ENCODE measurements around the gene PMFBP1. TPM values are rescaled to one million over a fixed set of nuclear protein-coding genes. Genes with fewer than 3 reads are reported as not detected.

Gene PMFBP1
- polyA plus RNA-seq, 1 of the 3 experiments (the other 2 are of a cell fraction): 0.16 TPM

DNA sequence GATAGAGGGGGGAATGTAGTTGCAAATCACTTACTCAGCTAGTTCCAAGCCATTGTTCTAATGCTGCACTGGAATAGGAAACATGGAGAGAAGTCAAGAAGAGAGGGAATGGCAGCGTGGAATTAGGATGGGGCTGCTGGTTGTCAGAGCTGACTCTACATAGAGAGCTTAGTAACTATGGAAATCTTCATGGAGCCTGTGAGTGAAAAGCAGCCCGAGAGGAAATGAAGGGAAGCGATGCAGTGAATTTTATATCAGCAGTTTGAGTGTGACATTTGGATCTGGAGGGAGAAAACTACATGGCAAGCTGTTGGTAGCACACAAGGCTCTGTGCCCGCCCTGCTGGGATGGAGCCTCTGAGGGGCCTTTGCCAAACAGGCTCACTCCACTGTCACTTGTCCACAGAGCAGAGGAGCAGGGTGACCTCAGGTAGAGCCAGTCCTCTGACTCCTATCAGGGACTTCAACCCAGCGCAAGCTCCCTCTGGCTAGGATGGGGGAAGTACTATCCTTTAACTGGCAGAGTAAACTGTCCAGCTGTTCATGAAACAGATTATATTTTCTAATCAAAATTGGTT lies 27.9 kb upstream of the PMFBP1 start:
- no peaks in the 10 kb centered on the region for H3K79me2 ChIP-seq (ENCODE audit: insufficient read depth)
- peaks cover 4 to 50% of the 10 kb centered on the region in 2 experiments; a peak in 3 of 4 replicates for H3K4me1 ChIP-seq (ENCODE audit: control insufficient read depth in 1 of 2, insufficient read depth in 2 of 2, low read depth in 1 of 2, low read length in 1 of 2)
- TF ChIP-seq RAD21 (IDR thresholded peaks at IDR 0.05; ENCODE audit: low read length) (no peak), RCOR1 (IDR thresholded peaks at IDR 0.05; ENCODE audit: low read length) (no peak), FOXJ3 (CRISPR knock-in tag; IDR thresholded peaks at IDR 0.05) (no peak), TCF12 (IDR thresholded peaks at IDR 0.05) (no peak), RXRA (IDR thresholded peaks at IDR 0.05; ENCODE audit: borderline replicate concordance, low read depth) (no peak), ELF1 (IDR thresholded peaks at IDR 0.05) (no peak), TAF1 (IDR thresholded peaks at IDR 0.05; ENCODE audit: borderline replicate concordance, low read depth, low read length) (no peak), CHD2 (IDR thresholded peaks at IDR 0.05; ENCODE audit: low read length, partially characterized antibody) (no peak), ZBTB33 (IDR thresholded peaks at IDR 0.05; ENCODE audit: borderline replicate concordance, low read depth) (no peak), SMC3 (IDR thresholded peaks at IDR 0.05; ENCODE audit: low read depth, low read length) (no peak), MEF2A (IDR thresholded peaks at IDR 0.05; ENCODE audit: borderline replicate concordance, low read depth) (no peak)
- no peaks in the 10 kb centered on the region for H3K36me3 ChIP-seq (replicated peaks in 1 of 2; ENCODE audit: control insufficient read depth in 1 of 2, insufficient read depth in 2 of 2, low read length in 1 of 2)
- no peaks in the 10 kb centered on the region for H3K9me3 ChIP-seq
- H3F3A ChIP-seq (replicated peaks; ENCODE audit: insufficient read depth): no peaks in the 10 kb centered on the region
- no peak overlapping the region for H2AFZ ChIP-seq (ENCODE audit: low read depth)
- H3K9ac ChIP-seq: no peak overlapping the region
- H3K27ac ChIP-seq (ENCODE audit: low read depth in 2 of 2, low read length in 1 of 2): peak overlapping the region in 1 of 2 experiments; percentile 100; a peak in 2 of 4 replicates
- CTCF ChIA-PET: interaction anchor here (0.8 to 5.0 kb wide), 11 partner anchors 8 to 1755 kb away, joined by 3 to 32 read pairs (median 3); no protein-coding TSS in a partner anchor
- 88% methylated on average over 4 of the region's 5 CpGs for WGBS (ENCODE audit: low lambda C conversion rate)
- POLR2A ChIA-PET: interaction anchor here (0.7 to 3.6 kb wide), 3 partner anchors 11 to 63 kb away, joined by 3 to 26 read pairs (median 4); no protein-coding TSS in a partner anchor
- no peaks in the 10 kb centered on the region for H3K9me2 ChIP-seq
- DNase-seq: peak; percentile 22
- H3K4me2 ChIP-seq: no peak overlapping the region
- no peaks in the 10 kb centered on the region for H3K27me3 ChIP-seq (ENCODE audit: insufficient read depth)
- no peak overlapping the region for H3K4me3 ChIP-seq (ENCODE audit: low read depth in 2 of 2, low read length in 1 of 2)
- H4K20me1 ChIP-seq (ENCODE audit: insufficient read depth): no peaks in the 10 kb centered on the region

DNA sequence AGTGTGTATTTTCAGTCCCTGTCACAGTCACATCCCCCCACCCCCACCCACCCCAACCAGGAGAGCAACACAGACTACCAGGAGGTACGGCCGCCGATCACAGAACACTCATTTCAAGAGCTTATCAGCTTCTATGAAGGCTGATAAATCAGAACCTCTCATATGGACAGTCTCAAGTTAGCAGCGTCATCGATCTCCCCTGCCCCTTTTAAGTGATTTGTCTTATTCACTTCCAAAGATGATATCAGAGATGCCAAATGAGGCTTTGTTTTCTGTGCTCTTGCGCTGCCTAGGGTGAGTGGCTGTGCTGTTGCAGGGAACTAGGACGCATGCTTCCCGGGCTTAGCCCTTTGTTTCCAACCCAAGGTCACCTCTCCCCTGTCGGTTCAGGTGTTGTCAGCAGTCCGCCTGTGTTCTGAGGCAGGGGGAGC lies 26.8 kb upstream of the PMFBP1 start:
- POLR2A ChIA-PET: interaction anchor here (0.7 to 3.6 kb wide), 12 partner anchors 10 to 974 kb away, joined by 3 to 26 read pairs (median 4); partner anchors contain the start of genes DHX38 and TXNL4B
- no peaks in the 10 kb centered on the region for H3K27me3 ChIP-seq (ENCODE audit: insufficient read depth)
- no peaks in the 10 kb centered on the region for H4K20me1 ChIP-seq (ENCODE audit: insufficient read depth)
- H3K36me3 ChIP-seq (replicated peaks in 1 of 2; ENCODE audit: control insufficient read depth in 1 of 2, insufficient read depth in 2 of 2, low read length in 1 of 2): no peaks in the 10 kb centered on the region
- peak overlapping the region; percentile 49; the same call in 1 of the 2 replicates for H3K4me2 ChIP-seq
- CTCF ChIA-PET: interaction anchor here (0.7 to 5.0 kb wide), 13 partner anchors 9 to 1758 kb away, joined by 3 to 32 read pairs (median 4); no protein-coding TSS in a partner anchor
- H3K9me2 ChIP-seq: no peaks in the 10 kb centered on the region
- H3K4me1 ChIP-seq (ENCODE audit: control insufficient read depth in 1 of 2, insufficient read depth in 2 of 2, low read depth in 1 of 2, low read length in 1 of 2): peaks cover 4 to 49% of the 10 kb centered on the region in 2 experiments; a peak in 3 of 4 replicates
- DNase-seq: peak; percentile 69
- H3K27ac ChIP-seq (ENCODE audit: low read depth in 2 of 2, low read length in 1 of 2): peak overlapping the region; percentile 41 to 100; a peak in 3 of 4 replicates
- no peaks in the 10 kb centered on the region for H3F3A ChIP-seq (replicated peaks; ENCODE audit: insufficient read depth)
- no peaks in the 10 kb centered on the region for H3K9me3 ChIP-seq
- H3K4me3 ChIP-seq (ENCODE audit: low read depth in 2 of 2, low read length in 1 of 2): peak overlapping the region in 1 of 2 experiments; percentile 25; a peak in 1 of 4 replicates
- H3K9ac ChIP-seq: no peak overlapping the region
- no peaks in the 10 kb centered on the region for H3K79me2 ChIP-seq (ENCODE audit: insufficient read depth)
- WGBS (ENCODE audit: low lambda C conversion rate): 34% methylated on average over 10 of the region's 10 CpGs
- TF ChIP-seq NRF1 (IDR thresholded peaks at IDR 0.05; ENCODE audit: low read depth, low read length) (peak; percentile 16; the same call in 1 of the 2 replicates), PBX3 (IDR thresholded peaks at IDR 0.05) (peak; percentile 51), MXI1 (IDR thresholded peaks at IDR 0.05; ENCODE audit: low read depth, low read length) (peak; percentile 82; the same call in 1 of the 2 replicates), REST (IDR thresholded peaks at IDR 0.05; ENCODE audit: low read depth, low read length) (no peak), RCOR1 (IDR thresholded peaks at IDR 0.05; ENCODE audit: low read length) (peak; percentile 85), GATA2 (CRISPR knock-in tag; IDR thresholded peaks at IDR 0.05) (peak; percentile 99), RAD21 (IDR thresholded peaks at IDR 0.05; ENCODE audit: low read length) (peak; percentile 51), NFIC (IDR thresholded peaks at IDR 0.05; ENCODE audit: borderline replicate concordance) (no peak), EP300 (IDR thresholded peaks at IDR 0.05; ENCODE audit: borderline replicate concordance in 1 of 2, low read depth in 1 of 2, low read length in 1 of 2) (peak in 1 of 2 experiments; percentile 97; a peak in 2 of 4 replicates), FOXJ3 (CRISPR knock-in tag; IDR thresholded peaks at IDR 0.05) (peak; percentile 79), RXRA (IDR thresholded peaks at IDR 0.05; ENCODE audit: borderline replicate concordance, low read depth) (no peak), TCF12 (IDR thresholded peaks at IDR 0.05) (peak; percentile 44; the same call in 1 of the 2 replicates), CHD2 (IDR thresholded peaks at IDR 0.05; ENCODE audit: low read length, partially characterized antibody) (peak; percentile 85)
- no peak overlapping the region; the same call in 1 of the 2 replicates for H2AFZ ChIP-seq (ENCODE audit: low read depth)
